HCT116 (cell line): Measurements from ENCODE around the gene FNDC5.

Source experiments
- CBX3 ChIP-seq: IDR thresholded peaks from 2 replicates; pipeline ENCODE4 v1.6.1; 2012; ENCODE audit warnings: low read depth
- CEBPB ChIP-seq: IDR thresholded peaks from 2 replicates; pipeline ENCODE4 v1.6.1; 2012; ENCODE audit warnings: low read depth
- EZH2 ChIP-seq: fragments of 200-600 bp; sonication (generic); IDR thresholded peaks from 2 replicates; pipeline ENCODE4 v1.6.1; 2017; ENCODE audit warnings: antibody characterized with exemption, mixed run types
- POLR2A ChIP-seq: IDR thresholded peaks from 2 replicates; pipeline ENCODE4 v1.7.0; 2011; ENCODE audit warnings: borderline replicate concordance; ENCODE audit not compliant: insufficient read depth, insufficient read length; ENCODE audit errors: extremely low read depth
- POLR2AphosphoS5 ChIP-seq: IDR thresholded peaks from 2 replicates; pipeline ENCODE4 v1.6.1; 2011; ENCODE audit warnings: mild to moderate bottlenecking, low read depth, low read length, moderate library complexity
- SP1 ChIP-seq: IDR thresholded peaks from 2 replicates; pipeline ENCODE4 v1.6.1; 2012; ENCODE audit warnings: low read depth
- TCF7L2 ChIP-seq: IDR thresholded peaks from 2 replicates; pipeline ENCODE4 v1.7.0; 2011; ENCODE audit warnings: borderline replicate concordance, inconsistent platforms; ENCODE audit not compliant: insufficient read depth, insufficient read length; ENCODE audit errors: extremely low read depth
- ZFX ChIP-seq: fragments of 450-650 bp; IDR thresholded peaks from 2 replicates; pipeline ENCODE4 v1.6.1; 2017
- TF ChIP-seq, protein P1 (sequence below), 3 experiments: fragments of 200-600 bp in 1 of 3; sonication (generic) in 1 of 3; IDR thresholded peaks in 2 of 3; conservative IDR thresholded peaks in 1 of 3; 2 replicates each; pipeline ENCODE4 v1.5.1; 2012 to 2017; ENCODE audit warnings: low read depth in 2 of 3, low read length in 2 of 3, antibody characterized with exemption in 1 of 3, borderline replicate concordance in 1 of 3, control low read depth in 1 of 3, mild to moderate bottlenecking in 1 of 3, mixed read lengths in 1 of 3, mixed run types in 1 of 3, moderate library complexity in 1 of 3; ENCODE audit not compliant: insufficient read depth in 1 of 3
- TF ChIP-seq, protein P2 (sequence below): IDR thresholded peaks from 2 replicates; pipeline ENCODE4 v1.6.1; 2012
- TF ChIP-seq, protein P3 (sequence below): IDR thresholded peaks from 2 replicates; pipeline ENCODE4 v1.6.1; 2012
- TF ChIP-seq, protein P4 (sequence below): IDR thresholded peaks from 2 replicates; pipeline ENCODE4 v1.6.1; 2012; ENCODE audit warnings: low read depth

DNA sequence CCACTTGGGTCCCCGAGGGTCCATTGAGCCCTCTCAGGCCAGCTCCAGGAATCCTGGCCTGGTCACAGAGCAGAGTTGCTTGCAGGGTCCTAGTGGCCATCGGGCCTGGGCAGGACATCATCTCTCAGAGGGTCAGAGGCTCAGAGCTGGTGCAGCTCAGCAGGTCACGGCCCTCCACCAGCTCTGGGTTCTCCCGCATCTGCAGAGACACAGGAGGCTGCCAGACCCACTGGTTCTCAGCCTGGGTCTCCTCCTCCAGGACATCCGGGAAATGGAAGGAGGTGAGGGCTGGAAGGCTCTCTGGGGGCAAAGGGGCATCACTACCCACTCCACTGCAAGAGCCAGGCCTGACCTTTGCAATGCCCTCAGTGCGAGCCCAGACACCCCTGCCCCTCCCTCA, 24.0 kb upstream of the FNDC5 start:
- TF ChIP-seq, protein P1, sequence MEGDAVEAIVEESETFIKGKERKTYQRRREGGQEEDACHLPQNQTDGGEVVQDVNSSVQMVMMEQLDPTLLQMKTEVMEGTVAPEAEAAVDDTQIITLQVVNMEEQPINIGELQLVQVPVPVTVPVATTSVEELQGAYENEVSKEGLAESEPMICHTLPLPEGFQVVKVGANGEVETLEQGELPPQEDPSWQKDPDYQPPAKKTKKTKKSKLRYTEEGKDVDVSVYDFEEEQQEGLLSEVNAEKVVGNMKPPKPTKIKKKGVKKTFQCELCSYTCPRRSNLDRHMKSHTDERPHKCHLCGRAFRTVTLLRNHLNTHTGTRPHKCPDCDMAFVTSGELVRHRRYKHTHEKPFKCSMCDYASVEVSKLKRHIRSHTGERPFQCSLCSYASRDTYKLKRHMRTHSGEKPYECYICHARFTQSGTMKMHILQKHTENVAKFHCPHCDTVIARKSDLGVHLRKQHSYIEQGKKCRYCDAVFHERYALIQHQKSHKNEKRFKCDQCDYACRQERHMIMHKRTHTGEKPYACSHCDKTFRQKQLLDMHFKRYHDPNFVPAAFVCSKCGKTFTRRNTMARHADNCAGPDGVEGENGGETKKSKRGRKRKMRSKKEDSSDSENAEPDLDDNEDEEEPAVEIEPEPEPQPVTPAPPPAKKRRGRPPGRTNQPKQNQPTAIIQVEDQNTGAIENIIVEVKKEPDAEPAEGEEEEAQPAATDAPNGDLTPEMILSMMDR (IDR thresholded peaks at IDR 0.05 in 2 of 3, conservative IDR thresholded peaks at IDR 0.05 in 1 of 3; ENCODE audit: borderline replicate concordance in 1 of 3, insufficient read depth in 1 of 3, low read depth in 2 of 3, low read length in 2 of 3) = no peak
- TF ChIP-seq POLR2A (no peak), POLR2AphosphoS5 (no peak), ZFX (no peak), EZH2 (no peak), CEBPB (no peak), TCF7L2 (no peak), SP1 (no peak), CBX3 (no peak)
- TF ChIP-seq, protein P2, sequence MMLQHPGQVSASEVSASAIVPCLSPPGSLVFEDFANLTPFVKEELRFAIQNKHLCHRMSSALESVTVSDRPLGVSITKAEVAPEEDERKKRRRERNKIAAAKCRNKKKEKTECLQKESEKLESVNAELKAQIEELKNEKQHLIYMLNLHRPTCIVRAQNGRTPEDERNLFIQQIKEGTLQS = no peak
- TF ChIP-seq, protein P3, sequence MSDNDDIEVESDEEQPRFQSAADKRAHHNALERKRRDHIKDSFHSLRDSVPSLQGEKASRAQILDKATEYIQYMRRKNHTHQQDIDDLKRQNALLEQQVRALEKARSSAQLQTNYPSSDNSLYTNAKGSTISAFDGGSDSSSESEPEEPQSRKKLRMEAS = no peak
- TF ChIP-seq, protein P4, sequence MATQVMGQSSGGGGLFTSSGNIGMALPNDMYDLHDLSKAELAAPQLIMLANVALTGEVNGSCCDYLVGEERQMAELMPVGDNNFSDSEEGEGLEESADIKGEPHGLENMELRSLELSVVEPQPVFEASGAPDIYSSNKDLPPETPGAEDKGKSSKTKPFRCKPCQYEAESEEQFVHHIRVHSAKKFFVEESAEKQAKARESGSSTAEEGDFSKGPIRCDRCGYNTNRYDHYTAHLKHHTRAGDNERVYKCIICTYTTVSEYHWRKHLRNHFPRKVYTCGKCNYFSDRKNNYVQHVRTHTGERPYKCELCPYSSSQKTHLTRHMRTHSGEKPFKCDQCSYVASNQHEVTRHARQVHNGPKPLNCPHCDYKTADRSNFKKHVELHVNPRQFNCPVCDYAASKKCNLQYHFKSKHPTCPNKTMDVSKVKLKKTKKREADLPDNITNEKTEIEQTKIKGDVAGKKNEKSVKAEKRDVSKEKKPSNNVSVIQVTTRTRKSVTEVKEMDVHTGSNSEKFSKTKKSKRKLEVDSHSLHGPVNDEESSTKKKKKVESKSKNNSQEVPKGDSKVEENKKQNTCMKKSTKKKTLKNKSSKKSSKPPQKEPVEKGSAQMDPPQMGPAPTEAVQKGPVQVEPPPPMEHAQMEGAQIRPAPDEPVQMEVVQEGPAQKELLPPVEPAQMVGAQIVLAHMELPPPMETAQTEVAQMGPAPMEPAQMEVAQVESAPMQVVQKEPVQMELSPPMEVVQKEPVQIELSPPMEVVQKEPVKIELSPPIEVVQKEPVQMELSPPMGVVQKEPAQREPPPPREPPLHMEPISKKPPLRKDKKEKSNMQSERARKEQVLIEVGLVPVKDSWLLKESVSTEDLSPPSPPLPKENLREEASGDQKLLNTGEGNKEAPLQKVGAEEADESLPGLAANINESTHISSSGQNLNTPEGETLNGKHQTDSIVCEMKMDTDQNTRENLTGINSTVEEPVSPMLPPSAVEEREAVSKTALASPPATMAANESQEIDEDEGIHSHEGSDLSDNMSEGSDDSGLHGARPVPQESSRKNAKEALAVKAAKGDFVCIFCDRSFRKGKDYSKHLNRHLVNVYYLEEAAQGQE = no peak
